MV-4-11 (cell line): Measurements from ENCODE around the gene IRS1.
A peak's percentile ranks its signal among the peaks of the same experiment; 100 is the strongest.

Experiments used
- DNase-seq: peaks from one replicate; lab custom pipeline; 2025; lab: John Stamatoyannopoulos, UW

IRS1 gene

GRCh38 chr2:226791056-226791486, 8.5 kb downstream of the IRS1 start:
- DNase-seq: peak; percentile 60

- no peak for DNase-seq
These were observed 9.2 kb downstream of the IRS1 start for GRCh38 chr2:226790431-226790830.

- no peak for DNase-seq
These were observed 9.6 kb downstream of the IRS1 start for GRCh38 chr2:226790011-226790410.

GRCh38 chr2:226788881-226789490, 10.6 kb downstream of the IRS1 start:
- no peak for DNase-seq

GRCh38 chr2:226788064-226788463, 11.6 kb downstream of the IRS1 start:
- no peak for DNase-seq

- DNase-seq: no peak
These were observed 15.7 kb downstream of the IRS1 start for GRCh38 chr2:226783885-226784284.

- no peak for DNase-seq
These were observed 17.4 kb downstream of the IRS1 start for GRCh38 chr2:226782092-226782713.

- no peak for DNase-seq
These were observed 19.2 kb downstream of the IRS1 start for GRCh38 chr2:226780431-226780830.

GRCh38 chr2:226777611-226778010, 22.0 kb downstream of the IRS1 start:
- no peak for DNase-seq

GRCh38 chr2:226776104-226776503, 23.5 kb downstream of the IRS1 start:
- DNase-seq: no peak

GRCh38 chr2:226775032-226775509, 24.5 kb downstream of the IRS1 start:
- no peak for DNase-seq

GRCh38 chr2:226773291-226773690, 26.3 kb downstream of the IRS1 start:
- no peak for DNase-seq

GRCh38 chr2:226772389-226773179, 27.0 kb downstream of the IRS1 start:
- DNase-seq: peak; percentile 100

GRCh38 chr2:226771067-226771466, 28.6 kb downstream of the IRS1 start:
- no peak for DNase-seq

- peak; percentile 36 for DNase-seq
These were observed 32.4 kb downstream of the IRS1 start for GRCh38 chr2:226767056-226767813.

- DNase-seq: no peak
These were observed 33.1 kb downstream of the IRS1 start for GRCh38 chr2:226766352-226767055.

GRCh38 chr2:226763320-226763719, 36.3 kb downstream of the IRS1 start:
- no peak for DNase-seq

GRCh38 chr2:226761195-226761583, 38.4 kb downstream of the IRS1 start:
- no peak for DNase-seq

- DNase-seq: no peak
These were observed 39.0 kb downstream of the IRS1 start for GRCh38 chr2:226760412-226761194.

GRCh38 chr2:226759768-226760167, 39.9 kb downstream of the IRS1 start:
- DNase-seq: no peak
